DMS153 (cell line): ENCODE measurements around the gene SUPV3L1.
A peak's percentile ranks its signal among the peaks of the same experiment; 100 is the strongest.
"Not testable (repeated sequence)": the region's sequence is repeated elsewhere in the genome, so short reads cannot be mapped to it uniquely, and the experiment has no call there.

Experiments
- DNase-seq: peaks from one replicate; lab custom pipeline; 2025; lab: John Stamatoyannopoulos, UW

SUPV3L1 gene

DNA sequence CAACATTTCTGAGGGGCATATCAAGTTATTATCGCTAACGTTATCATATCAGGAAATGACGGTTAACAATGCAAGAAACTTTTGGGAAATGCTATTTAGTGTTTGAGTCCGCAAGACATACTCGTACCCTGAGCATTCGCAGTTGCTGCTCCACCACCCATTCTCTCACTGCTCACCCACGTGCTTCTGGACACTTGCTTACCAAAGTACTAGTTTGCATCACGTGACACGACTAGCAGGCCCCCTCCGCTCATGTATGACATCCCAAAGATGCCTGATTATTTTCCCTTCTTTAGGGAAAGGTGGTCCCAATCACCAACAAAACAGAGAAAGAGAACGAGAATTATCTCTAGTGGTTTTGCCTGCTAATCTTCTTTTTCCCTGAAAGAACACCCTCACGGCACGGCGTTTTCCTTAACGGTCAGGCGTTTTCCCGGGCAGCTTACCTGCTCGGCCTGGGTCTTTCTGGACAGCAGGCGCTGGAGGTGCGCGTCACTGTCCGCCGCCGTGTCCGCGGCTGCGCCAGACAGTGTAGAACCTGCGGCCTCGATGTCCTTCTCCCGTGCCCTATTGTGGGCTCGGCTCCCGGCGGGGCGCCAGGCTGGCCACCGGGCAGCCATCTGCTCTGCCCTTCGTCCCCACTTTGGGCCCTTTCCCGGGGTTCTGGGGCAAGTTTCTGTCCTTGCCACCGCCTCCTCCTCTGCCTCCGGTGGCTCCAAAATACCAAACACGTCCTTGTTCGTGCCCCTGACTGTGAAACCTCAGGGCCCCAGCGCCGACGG lies at the start of gene SUPV3L1:
TSS of gene SUPV3L1 (plus strand) at position 492 of the 782 bp plus-strand sequence. CDS start at position 550, 58 bp downstream.
- peak; percentile 94 for DNase-seq

DNA sequence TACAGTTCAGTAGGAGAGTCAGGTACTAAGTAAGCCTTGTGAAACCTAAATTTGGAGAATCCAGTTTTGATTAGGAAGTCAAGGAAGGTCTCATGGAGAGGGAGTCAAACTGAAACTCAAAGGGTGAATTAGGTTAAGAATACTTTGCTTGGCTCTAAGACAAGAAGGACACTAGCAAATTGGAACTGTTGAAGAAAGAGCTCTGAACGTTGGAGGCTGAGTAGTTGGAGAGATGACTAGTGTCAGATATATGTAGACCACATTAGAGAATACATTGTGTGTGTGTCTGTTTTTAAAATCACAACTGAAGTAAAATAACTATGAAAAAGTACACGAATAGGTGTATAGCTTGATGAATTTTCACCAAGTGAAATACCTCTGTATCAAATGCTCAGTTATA lies 49.8 kb upstream of the SUPV3L1 start:
- no peak for DNase-seq

DNA sequence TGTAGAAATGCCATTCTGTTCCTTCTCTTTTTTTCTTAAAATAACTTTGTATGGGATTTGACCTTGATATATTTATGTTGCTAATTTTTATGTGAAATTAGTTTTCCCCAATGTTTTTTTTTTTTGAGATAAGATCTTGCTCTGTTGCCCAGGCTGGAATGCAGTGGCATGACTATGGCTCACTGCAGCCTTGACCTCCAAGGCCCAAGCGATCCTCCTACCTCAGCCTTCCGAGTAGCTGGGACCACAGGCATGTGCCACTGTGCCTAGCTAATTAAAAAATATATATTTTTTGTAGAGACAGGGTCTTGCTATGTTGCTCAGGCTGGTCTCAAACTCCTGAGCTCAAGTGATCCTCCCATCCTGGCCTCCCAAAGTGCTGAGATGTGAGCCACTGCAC lies 40.1 kb upstream of the SUPV3L1 start:
- no peak for DNase-seq

DNA sequence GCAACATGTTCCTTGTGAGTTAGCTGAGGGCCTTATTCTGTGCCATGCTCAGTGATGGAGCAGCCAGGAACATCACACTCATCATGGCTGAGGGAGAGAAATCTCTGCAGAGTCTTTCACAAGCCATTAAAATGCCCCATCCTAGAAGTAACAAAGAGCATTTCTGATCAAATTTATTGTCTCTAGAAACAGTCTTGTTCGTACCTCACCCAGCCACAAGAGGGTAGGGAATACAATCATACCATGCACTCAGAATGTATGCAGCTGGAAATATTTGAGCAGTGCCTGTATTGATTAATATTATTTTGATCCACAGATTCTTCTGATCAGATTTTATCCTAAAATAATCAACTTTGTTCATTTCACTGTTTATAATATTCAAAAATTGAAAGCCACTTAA lies 38.7 kb upstream of the SUPV3L1 start:
- no peak for DNase-seq

DNA sequence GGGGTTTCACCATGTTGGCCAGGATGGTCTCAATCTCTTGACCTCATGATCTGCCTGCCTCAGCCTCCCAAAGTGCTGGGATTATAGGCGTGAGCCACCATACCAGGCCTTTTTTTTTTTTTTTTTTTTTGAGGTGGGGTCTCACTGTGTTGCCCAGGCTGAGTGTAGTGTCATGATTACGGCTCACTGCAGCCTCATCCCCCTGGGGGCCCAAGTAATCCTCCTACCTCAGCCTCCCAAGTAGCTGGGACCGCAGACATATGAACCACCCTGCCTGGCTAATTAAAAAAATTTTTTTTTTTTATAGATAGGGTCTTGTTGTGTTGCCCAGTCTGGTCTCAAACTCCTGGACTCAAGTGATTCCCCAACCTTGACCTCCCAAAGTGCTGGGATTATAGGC lies 38.0 kb upstream of the SUPV3L1 start:
- DNase-seq, result not testable (repeated sequence)

DNA sequence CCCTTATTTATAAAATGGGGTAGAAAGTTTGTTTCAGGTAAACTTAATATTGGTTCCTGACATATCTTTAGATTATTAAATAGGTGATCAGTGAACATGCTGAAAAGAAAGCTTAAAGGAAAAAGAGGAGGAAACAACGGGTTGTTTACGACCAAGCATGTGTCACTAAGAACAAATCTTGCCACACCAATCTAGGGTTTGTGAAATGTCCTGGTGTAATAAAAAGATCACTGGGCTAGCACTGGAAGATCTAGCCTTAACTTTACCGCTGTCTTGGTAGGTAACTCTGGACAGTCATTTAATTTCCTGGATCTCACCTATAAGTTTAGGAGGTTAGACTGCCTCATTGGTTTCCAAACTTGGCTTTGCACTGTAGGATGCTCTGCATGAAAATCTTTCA lies 37.1 kb upstream of the SUPV3L1 start:
- no peak for DNase-seq

DNA sequence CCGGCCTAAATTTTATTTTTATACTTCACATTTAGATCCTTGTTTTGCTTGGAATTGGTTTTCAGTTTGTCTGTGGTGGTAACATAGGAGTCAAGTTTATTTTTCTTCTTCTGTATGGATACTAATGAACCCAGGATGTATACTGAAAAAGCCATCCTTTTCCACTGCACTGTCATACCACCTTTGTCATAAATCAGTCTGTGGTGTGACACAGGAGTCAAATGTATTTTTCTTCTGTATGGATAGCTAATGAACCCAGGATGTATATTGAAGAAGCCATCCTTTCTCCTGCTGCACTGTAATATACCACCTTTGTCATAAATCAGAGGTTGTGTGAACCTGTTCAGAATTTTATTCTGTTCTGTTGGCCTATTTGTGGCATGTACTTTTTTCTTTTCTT lies 34.7 kb upstream of the SUPV3L1 start:
- no peak for DNase-seq

DNA sequence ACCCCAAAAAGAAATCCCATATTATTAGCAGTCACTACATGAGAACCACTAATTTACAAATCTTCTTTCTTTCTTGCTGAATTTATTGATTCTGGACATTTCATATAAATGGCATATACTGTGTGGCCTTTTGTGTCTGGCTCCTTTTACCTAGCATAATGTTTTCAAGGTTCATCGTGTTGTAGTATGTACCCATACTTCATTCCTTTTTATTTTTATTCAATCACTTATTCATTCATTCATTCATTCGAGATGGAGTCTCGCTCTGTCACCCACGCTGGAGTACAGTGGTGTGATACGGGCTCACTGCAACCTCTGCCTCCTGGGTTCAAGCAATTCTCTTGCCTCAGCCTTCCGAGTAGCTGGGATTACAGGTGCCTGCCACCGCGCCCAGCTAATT lies 34.2 kb upstream of the SUPV3L1 start:
- no peak for DNase-seq

DNA sequence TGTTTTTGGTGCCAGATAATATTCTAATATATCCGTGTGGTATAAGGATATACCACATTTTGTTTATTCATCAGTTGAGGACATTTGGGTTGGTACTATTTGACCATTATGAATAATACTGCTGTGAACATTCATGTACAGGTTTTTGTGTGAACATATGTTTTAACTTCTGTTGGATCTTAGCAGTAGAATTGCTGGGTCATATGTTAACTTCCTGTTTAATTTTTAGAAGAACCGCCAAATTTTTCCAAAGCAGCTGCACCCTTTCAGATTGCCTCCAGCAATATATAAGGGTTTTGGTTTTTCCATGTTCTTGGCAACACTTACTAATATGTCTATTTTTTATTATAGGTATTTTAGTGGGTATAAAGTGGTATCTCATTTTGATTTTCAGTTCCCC lies 33.3 kb upstream of the SUPV3L1 start:
- DNase-seq, result no peak

DNA sequence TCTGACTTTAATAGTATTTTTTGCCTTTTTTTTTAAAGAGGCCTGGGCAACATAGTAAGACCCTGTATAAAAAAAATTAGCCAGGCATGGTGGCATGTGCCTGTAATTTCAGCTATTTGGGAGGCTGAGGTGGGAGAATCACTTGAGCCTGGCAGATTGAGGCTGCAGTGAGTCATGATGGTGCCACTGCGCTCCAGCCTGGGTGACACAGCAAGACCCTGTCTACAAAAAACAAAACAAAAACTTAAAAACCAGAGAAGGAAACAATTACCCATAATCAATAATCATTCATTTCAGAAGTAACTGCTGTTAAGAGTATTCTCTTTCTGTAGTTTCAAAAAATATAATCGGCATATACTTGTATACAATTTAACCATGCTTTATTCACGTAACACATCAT lies 28.1 kb upstream of the SUPV3L1 start:
- DNase-seq, result no peak

DNA sequence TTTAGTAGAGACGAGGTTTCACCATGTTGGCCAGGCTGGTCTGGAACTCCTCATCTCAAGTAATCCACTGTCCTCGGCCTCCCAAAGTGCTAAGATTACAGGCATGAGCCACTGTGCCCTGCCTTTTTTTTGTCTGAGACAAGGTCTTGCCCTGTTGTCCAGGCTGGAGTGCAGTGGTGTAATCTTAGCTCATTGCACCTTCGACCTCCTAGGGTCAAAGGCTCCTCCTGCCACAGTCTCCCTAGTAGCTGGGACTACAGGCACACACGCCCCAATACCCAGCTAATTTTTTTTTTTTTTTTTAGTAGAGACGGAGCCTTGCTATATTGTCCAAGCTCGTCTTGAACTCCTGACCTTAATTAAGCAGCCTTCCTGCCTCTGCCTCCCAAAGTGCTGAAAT lies 26.8 kb upstream of the SUPV3L1 start:
- DNase-seq, result no peak

DNA sequence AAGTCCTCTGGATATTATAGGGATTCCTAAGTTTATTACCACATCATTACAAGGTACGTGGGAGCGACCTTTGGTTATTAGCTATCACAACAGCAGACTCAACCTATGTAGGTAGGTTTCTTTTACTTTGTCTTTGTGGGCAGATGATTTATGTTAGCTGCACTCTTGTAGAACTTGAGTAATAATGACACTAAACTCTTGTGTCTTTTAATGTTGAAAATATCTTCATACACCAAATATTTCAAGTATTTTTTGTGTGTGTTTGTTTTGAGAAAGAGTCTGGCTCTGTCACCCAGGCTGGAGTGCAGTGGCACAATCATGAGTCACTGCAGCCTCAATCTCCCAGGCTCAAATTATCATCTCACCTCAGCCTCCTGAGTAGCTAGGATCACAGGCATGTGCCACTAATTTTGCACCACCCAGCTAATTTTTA lies 19.2 kb upstream of the SUPV3L1 start:
- DNase-seq, result no peak

DNA sequence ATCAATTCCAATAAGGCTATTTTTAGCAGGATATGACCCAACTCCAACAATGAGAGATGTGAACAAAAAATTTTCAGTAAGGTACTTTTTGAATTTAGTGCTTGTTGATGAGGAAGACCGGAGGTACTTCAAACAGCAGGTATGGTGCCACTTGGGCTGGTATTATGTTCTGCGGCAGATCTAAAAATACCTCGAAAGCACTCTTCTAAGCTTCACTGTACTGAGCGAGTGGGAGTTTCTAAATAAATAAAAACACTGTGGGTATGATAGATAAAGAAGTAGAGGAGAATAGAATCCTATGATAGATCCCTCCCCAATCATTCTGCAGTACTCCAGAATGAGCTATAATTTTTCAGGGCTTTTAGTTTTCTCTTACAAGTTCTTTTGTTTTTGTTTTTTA lies 11.5 kb upstream of the SUPV3L1 start:
- DNase-seq, result no peak

DNA sequence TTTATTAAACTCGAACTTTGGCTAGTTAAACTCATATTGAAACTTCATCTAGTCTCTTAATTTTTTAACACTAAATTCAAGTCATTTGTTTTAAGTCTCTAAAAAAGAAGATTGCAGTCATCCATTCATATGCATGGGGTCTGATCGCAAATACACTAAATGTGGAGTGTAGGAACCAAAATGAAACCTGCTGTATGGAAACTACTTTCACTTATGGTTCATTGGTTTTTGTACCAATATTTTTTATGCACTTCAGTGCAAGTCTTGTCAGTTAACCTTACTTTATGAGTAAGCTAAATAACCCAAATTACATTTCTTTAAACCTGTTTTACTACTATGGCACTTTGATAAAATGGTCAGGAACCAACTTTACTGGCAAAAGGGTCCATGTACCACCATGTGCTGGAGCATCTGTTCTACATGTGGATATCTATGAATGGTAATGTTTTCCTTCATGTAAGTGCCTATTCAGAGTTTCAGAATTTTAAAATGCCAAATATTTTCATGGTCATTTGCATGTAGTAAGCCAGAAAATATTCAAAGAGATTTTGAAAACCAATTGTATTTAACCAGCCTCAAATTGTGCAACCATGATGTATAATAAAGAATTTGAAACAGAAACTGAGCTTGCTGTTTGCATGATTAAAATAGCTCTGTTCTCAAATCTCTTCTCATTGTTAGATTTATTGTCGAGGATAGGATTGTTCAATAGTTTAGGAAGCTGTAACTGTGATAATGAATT lies 7.6 kb upstream of the SUPV3L1 start:
- no peak for DNase-seq

DNA sequence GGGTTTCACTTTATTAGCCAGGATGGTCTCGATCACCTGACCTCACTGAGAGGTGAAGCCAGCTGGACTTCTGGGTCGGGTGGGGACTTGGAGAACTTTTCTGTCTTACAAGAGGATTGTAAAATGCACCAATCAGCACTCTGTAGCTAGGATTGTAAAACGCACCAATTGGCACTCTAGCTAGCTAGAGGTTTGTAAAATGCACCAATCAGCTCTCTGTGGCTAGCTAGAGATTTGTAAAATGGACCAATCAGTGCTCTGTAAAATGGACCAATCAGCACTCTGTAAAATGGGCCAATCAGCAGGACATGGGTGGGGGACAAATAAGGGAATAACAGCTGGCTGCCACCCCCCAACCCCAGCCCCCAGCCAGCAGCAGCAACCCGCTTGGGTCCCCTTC lies 4.7 kb upstream of the SUPV3L1 start:
- not testable (repeated sequence) for DNase-seq

DNA sequence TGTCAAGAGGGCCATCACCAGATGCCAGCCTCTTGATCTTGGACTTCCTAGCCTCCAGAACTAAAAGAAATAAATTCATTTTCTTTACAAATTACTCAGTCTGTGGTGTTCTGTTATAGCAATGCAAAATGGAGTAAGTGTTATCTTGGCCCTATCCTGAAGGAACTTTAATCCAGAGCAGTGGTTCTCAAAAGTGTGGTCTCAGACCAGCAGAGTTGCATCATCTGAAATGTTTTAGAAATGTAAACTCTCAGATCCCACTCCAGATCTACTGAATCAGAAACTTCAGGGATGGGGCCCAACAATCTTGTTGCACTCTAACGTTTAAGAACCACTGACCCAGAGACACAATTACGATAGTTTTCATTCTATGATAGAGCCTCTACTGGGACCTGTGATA lies 3.2 kb upstream of the SUPV3L1 start:
- DNase-seq, result no peak

DNA sequence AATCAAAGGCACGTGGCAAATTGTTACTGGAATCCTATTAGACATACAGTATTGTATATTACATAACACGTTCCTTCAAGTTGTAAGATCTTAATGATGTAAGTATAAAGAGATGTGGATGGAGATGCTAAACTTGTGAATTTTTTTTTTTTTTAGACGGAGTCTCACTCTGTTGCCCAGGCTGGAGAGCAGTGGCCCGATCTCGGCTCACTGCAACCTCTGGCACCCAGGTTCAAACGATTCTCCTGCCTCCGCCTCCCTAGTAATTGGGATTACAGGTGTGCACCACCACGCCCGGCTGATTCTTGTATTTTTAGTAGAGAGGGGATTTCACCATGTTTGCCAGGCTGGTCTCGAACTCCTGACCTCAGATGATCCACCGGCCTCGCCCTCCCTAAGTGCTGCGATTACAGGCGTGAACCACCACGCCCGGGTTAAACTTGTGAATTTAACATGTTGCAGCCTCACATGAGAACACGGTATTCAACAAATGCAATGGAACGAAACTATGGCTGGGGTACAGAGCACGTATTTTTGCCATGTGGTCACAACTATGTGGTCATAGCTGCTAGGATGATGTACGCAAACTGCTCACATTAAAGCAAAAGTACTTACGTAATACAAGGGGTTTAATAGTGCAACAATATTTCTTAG lies 818 bp upstream of the SUPV3L1 start:
- no peak for DNase-seq

DNA sequence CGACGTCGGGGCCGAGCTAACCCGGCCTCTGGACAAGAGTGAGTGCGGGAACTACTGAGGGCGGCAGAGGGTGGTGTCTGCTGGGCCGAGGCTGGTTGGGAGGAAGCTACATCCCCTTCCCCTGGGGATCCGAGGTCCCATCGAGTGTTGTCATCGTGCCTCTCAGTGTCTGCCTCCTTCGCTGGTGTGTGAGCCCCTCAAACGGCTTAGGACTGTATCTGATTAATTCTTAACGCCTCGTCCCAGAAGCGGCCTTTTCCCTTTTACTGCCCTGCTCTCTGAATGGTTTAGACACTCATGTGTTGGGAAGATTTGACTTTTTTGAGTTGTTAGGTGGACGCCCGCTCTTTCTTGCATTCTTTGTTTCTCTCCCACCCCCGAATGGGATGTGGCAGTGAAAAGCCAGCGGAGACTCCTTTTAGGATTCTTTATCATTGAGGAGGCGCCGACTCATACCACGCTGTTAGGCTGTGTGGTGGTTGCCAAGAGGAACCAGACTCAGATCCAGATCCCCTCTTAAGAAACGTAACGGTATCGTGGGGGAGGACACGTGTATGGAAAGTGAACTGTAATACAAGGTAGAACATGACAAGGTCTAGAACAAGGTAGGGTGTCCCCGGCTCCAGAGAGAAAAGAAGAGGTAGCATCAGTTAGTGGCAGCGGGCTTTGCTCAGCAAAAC lies 631 bp downstream of the SUPV3L1 start:
- no peak for DNase-seq

DNA sequence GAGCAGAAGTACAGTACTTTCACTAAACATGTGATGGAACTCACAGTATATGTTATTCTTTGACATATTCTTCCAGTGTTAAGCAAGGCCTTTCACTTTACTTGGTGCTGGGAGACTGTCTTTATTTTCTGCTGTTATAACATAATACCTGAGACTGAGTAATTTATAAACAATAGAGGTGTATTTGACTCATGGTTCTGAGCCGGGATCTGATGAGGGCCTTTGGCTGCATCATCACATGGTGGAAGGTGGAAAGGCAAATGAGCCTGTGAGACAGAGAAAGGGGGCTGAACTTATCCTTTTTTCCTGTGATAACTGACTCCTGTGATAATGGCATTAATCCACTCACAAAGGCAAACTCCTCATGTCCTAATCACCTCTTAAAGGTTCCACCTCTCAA lies 1.4 kb downstream of the SUPV3L1 start:
- DNase-seq, result no peak

DNA sequence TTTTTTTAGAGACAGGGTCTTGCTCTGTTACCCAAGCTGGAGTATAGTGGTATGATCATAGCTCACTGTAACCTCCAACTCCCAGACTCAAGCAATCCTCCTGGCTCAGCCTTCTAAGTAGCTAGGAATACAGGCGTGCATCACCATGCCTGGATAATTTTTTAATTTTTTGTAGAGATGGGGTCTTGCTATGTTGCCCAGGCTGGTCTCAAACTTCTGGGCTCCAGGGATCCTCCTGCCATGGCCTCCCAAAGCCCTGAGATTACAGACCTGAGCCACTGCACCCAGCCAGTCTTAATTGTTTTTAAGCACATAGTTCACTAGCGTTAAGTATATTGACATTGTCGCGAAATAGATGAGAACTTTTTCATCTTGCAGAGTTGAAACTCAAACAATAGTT lies 2.0 kb downstream of the SUPV3L1 start:
- DNase-seq, result no peak

DNA sequence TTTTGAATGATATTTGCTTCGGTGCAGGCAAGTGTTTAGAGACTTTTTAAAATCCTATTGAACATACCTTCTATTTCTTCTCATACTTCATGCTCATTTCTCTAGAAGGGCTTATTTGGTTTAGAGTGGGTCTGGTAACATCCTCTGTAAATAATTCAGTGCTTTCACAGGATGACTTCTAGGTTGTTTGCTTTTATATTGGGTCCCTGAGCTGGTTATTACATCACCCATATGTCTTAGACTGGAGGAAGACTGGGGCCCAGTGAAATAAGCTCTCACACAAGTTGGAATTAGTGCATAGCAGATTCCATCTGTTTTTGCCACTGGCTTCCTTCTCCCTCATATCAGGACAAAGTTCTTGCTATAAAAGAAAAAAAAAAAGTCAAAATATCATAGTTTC lies 6.5 kb downstream of the SUPV3L1 start:
- no peak for DNase-seq

DNA sequence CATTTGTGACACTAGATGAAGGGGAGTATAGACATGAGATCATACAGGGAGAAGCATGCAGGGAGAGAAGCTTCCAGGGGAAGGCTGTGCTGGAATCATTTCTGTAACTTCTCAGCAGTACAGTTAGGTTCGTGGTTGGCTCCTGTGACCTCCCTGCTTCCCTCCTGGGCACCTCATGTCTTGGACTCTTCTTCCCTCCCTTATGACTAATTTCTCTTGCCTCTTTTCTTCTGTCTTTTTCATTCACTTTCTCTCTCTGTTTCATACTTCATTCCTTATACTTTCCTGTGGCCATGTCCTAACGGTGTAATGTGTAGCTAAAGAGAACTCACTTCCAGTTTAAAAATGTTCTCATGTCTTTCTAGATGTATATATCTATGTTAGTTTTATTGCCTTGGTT lies 21.0 kb downstream of the SUPV3L1 start:
- DNase-seq, result no peak

DNA sequence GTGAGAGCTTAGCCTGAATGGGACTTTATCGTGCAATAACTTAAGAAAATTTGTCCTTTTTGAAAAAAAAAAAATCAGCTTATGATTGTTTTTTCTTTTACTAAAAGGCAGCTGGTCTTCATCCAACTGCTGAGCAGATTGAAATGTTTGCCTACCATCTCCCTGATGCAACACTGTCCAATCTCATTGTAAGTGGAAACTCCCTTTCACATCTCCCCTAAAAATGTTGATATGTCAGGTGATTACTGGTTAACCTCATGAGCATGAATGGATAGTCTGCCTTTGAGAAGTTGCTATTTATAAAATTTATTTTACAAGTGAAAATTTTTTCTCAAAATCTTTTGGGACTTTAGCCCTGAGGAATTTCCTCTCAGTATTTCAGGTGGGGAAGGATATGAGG lies 22.3 kb downstream of the SUPV3L1 start:
- DNase-seq, result no peak
